Activated naive CD8-positive, alpha-beta T cell treated with anti-CD3 and anti-CD28 coated beads for 36 hours (primary cell): Measurements from ENCODE around the gene RECQL5. TPM values are rescaled to one million over a fixed set of nuclear protein-coding genes. Genes with fewer than 3 reads are reported as not detected.

Experiments used
- DNase-seq: peaks from one replicate; pipeline ENCODE4 v3.0.0; 2021
- H3K27ac Mint-ChIP-seq: one replicate; pipeline ENCODE4 v1.8.0; 2022; ENCODE audit warnings: mild to moderate bottlenecking, moderate library complexity, mixed read lengths
- H3K27me3 Mint-ChIP-seq: one replicate; pipeline ENCODE4 v1.8.0; 2022; ENCODE audit warnings: mild to moderate bottlenecking, mixed read lengths
- H3K36me3 Mint-ChIP-seq: one replicate; pipeline ENCODE4 v1.8.0; 2021; ENCODE audit warnings: mild to moderate bottlenecking, mixed read lengths
- H3K4me1 Mint-ChIP-seq: one replicate; pipeline ENCODE4 v1.8.0; 2021; ENCODE audit warnings: mixed read lengths
- H3K4me3 Mint-ChIP-seq: one replicate; pipeline ENCODE4 v1.8.0; 2022; ENCODE audit warnings: mild to moderate bottlenecking, moderate library complexity, mixed read lengths
- H3K9me3 Mint-ChIP-seq: one replicate; pipeline ENCODE4 v1.8.0; 2022; ENCODE audit warnings: mixed read lengths
- total RNA-seq, 2 experiments: library from RNA; stranded (reverse); gene quantifications; one replicate each; pipeline ENCODE4 v1.2.3, GENCODE V29; 2021

Gene RECQL5
- total RNA-seq, 2 experiments from 2014 or later: 31.4 to 32.6 TPM

DNA sequence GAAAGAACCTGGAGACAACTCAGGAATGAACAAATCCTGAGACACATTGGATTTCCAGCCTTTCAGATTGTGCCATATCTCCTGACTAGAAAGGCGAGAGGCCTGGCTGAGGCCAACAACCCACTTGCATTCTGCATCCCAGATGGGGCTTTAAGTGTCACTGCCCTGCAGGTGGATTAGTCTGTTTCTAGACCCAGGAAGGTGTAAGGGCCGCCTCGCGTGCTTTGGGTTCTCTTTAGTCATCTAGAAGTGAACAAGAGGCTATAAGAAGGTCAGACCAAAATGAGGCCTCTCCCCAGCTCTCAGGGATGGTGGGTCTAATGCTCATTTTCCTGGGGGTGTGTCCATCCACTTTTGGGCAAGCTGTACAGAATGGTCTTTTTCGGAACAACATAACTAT is 5.1 kb upstream of the RECQL5 start:
- no peak for DNase-seq
- H3K4me1 Mint-ChIP-seq: peaks cover 21% of the 10 kb centered on the region
- H3K36me3 Mint-ChIP-seq: peaks cover 15% of the 10 kb centered on the region
- no peak overlapping the region for H3K27ac Mint-ChIP-seq
- no peak overlapping the region for H3K4me3 Mint-ChIP-seq
- no peaks in the 10 kb centered on the region for H3K9me3 Mint-ChIP-seq
- no peaks in the 10 kb centered on the region for H3K27me3 Mint-ChIP-seq

DNA sequence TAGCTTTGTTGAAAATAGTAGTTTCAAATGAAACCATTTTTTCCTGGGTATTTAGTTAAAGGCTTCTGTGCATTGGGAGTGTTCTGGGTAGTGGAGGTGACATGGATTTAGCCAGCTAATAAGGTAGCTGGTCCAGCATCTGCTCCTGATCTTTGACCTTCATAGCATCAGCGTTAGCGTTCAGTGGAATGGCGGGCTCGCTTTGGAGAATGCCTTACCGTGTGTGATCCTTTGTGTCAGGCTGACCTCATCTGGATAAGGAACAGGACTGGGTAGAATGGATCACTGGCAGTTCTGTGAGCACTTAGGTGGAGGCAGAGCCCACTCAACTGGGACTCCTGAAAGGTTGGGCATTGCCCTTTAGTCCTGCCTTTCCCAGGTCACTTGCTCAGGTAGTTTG is 3.9 kb upstream of the RECQL5 start:
- H3K4me1 Mint-ChIP-seq: peaks cover 25% of the 10 kb centered on the region
- H3K4me3 Mint-ChIP-seq: no peak overlapping the region
- no peak for DNase-seq
- H3K27me3 Mint-ChIP-seq: no peaks in the 10 kb centered on the region
- H3K9me3 Mint-ChIP-seq: no peaks in the 10 kb centered on the region
- H3K27ac Mint-ChIP-seq: no peak overlapping the region
- peaks cover 15% of the 10 kb centered on the region for H3K36me3 Mint-ChIP-seq

DNA sequence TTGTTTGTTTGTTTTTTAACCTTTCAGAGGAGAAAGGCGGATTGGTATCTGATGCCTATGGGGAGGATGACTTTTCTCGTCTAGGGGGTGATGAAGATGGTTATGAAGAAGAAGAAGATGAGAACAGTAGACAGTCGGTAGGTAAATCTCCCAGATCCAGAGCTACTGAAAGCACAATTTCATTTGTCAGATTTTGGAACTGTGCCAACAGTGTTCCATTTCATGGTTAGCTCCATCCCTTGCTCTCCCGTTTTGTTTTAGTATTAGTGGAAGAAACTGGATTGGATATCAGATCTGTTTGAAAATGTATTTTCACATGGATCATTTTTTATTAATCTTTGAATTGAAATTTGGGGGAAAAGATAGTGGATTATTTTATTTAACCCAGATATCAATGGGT is 1.5 kb upstream of the RECQL5 start:
- peaks cover 29% of the 10 kb centered on the region for H3K4me1 Mint-ChIP-seq
- DNase-seq: no peak
- no peak overlapping the region for H3K4me3 Mint-ChIP-seq
- H3K36me3 Mint-ChIP-seq: peaks cover 16% of the 10 kb centered on the region
- H3K27me3 Mint-ChIP-seq: no peaks in the 10 kb centered on the region
- no peaks in the 10 kb centered on the region for H3K9me3 Mint-ChIP-seq
- H3K27ac Mint-ChIP-seq: peak overlapping the region; percentile 36

DNA sequence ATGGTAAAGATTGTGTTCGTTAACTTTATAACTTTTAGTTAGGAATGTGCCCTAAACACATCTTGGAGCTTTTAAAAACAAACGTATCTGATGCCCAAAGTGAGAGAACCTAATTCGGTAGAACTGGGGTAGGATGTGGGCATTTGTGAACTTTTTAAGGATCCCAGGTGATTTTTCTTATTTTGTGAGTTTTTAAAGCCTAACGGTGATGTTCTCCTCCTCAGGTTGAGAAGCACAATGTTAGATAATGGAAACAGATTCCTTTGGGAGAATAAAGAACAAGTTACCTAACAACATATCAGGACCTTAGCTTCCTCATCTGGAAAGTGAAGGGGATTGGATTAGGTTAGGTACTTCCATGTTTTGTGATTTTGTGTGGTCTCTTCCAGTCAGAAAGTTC is 871 bp upstream of the RECQL5 start:
- peaks cover 29% of the 10 kb centered on the region for H3K4me1 Mint-ChIP-seq
- no peak for DNase-seq
- no peaks in the 10 kb centered on the region for H3K9me3 Mint-ChIP-seq
- no peak overlapping the region for H3K4me3 Mint-ChIP-seq
- H3K36me3 Mint-ChIP-seq: peaks cover 16% of the 10 kb centered on the region
- H3K27me3 Mint-ChIP-seq: no peaks in the 10 kb centered on the region
- no peak overlapping the region for H3K27ac Mint-ChIP-seq

GRCh38 chr17:75665981-75666380 is 973 bp downstream of the RECQL5 start:
- H3K36me3 Mint-ChIP-seq: peaks cover 20% of the 10 kb centered on the region
- no peaks in the 10 kb centered on the region for H3K9me3 Mint-ChIP-seq
- H3K27ac Mint-ChIP-seq: no peak overlapping the region
- peak overlapping the region; percentile 71 for H3K4me3 Mint-ChIP-seq
- H3K4me1 Mint-ChIP-seq: peaks cover 25% of the 10 kb centered on the region
- no peak for DNase-seq
- no peaks in the 10 kb centered on the region for H3K27me3 Mint-ChIP-seq

GRCh38 chr17:75664099-75664549 is 2.8 kb downstream of the RECQL5 start:
- Mint-ChIP-seq H3K4me3 (no peak overlapping the region), H3K27me3 (no peaks in the 10 kb centered on the region), H3K36me3 (peaks cover 15% of the 10 kb centered on the region), H3K27ac (no peak overlapping the region), H3K9me3 (no peaks in the 10 kb centered on the region), H3K4me1 (peaks cover 15% of the 10 kb centered on the region)
- DNase-seq: no peak

DNA sequence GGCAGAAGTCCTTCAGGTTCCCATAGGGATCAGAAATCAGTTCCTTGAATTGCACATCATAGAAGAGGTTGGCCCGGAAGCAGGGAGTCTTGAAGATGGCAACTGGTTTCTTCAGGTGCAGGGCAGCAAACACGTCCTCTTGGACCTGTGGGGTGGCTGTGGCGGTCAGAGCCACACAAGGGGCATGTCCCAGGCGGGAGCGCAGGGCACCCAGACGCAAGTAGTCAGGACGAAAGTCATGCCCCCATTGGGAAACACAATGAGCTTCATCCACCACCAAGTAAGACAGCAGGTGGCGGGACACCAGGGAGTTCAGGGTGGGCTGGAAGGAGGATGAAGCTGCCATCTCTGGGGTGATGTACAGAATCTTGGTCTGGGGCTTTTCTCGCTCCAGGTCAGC is 4.4 kb downstream of the RECQL5 start:
- Mint-ChIP-seq H3K9me3 (no peaks in the 10 kb centered on the region), H3K36me3 (peaks cover 9% of the 10 kb centered on the region), H3K27me3 (no peaks in the 10 kb centered on the region), H3K4me3 (no peak overlapping the region), H3K27ac (no peak overlapping the region), H3K4me1 (peaks cover 8% of the 10 kb centered on the region)
- DNase-seq: no peak

GRCh38 chr17:75661531-75661930 is 5.4 kb downstream of the RECQL5 start:
- Mint-ChIP-seq H3K27ac (no peak overlapping the region), H3K4me3 (no peak overlapping the region), H3K4me1 (peaks cover 8% of the 10 kb centered on the region), H3K9me3 (no peaks in the 10 kb centered on the region), H3K36me3 (peaks cover 9% of the 10 kb centered on the region), H3K27me3 (no peaks in the 10 kb centered on the region)
- no peak for DNase-seq

GRCh38 chr17:75658237-75658636 is 8.7 kb downstream of the RECQL5 start:
- Mint-ChIP-seq H3K4me3 (no peak overlapping the region), H3K27me3 (no peaks in the 10 kb centered on the region), H3K4me1 (peaks cover 4% of the 10 kb centered on the region), H3K9me3 (no peaks in the 10 kb centered on the region), H3K27ac (no peak overlapping the region), H3K36me3 (peaks cover 4% of the 10 kb centered on the region)
- no peak for DNase-seq

GRCh38 chr17:75654176-75654575 is 12.8 kb downstream of the RECQL5 start:
- H3K27me3 Mint-ChIP-seq: no peaks in the 10 kb centered on the region
- peak overlapping the region; percentile 52 for H3K27ac Mint-ChIP-seq
- peaks cover 2% of the 10 kb centered on the region for H3K36me3 Mint-ChIP-seq
- no peak for DNase-seq
- peaks cover 7% of the 10 kb centered on the region for H3K4me1 Mint-ChIP-seq
- no peak overlapping the region for H3K4me3 Mint-ChIP-seq
- H3K9me3 Mint-ChIP-seq: no peaks in the 10 kb centered on the region

- Mint-ChIP-seq H3K36me3 (peaks cover 4% of the 10 kb centered on the region), H3K4me3 (no peak overlapping the region), H3K27me3 (no peaks in the 10 kb centered on the region), H3K27ac (peak overlapping the region; percentile 42), H3K9me3 (no peaks in the 10 kb centered on the region), H3K4me1 (peaks cover 7% of the 10 kb centered on the region)
- DNase-seq: peak; percentile 43
Measured at GRCh38 chr17:75652934-75653549, 13.9 kb downstream of the RECQL5 start.

- H3K27me3 Mint-ChIP-seq: no peaks in the 10 kb centered on the region
- no peak for DNase-seq
- H3K4me3 Mint-ChIP-seq: no peak overlapping the region
- H3K36me3 Mint-ChIP-seq: peaks cover 4% of the 10 kb centered on the region
- peaks cover 7% of the 10 kb centered on the region for H3K4me1 Mint-ChIP-seq
- no peaks in the 10 kb centered on the region for H3K9me3 Mint-ChIP-seq
- H3K27ac Mint-ChIP-seq: no peak overlapping the region
Measured at GRCh38 chr17:75652341-75652740, 14.6 kb downstream of the RECQL5 start.

- no peak for DNase-seq
- Mint-ChIP-seq H3K4me1 (peaks cover 11% of the 10 kb centered on the region), H3K9me3 (no peaks in the 10 kb centered on the region), H3K27me3 (no peaks in the 10 kb centered on the region), H3K4me3 (no peak overlapping the region), H3K27ac (no peak overlapping the region), H3K36me3 (peaks cover 4% of the 10 kb centered on the region)
Measured at GRCh38 chr17:75650874-75651273, 16.1 kb downstream of the RECQL5 start.

- no peaks in the 10 kb centered on the region for H3K9me3 Mint-ChIP-seq
- H3K4me3 Mint-ChIP-seq: no peak overlapping the region
- peaks cover 4% of the 10 kb centered on the region for H3K36me3 Mint-ChIP-seq
- no peak for DNase-seq
- H3K27ac Mint-ChIP-seq: no peak overlapping the region
- H3K4me1 Mint-ChIP-seq: peaks cover 12% of the 10 kb centered on the region
- no peaks in the 10 kb centered on the region for H3K27me3 Mint-ChIP-seq
Measured at GRCh38 chr17:75649687-75650086, 17.3 kb downstream of the RECQL5 start.

DNA sequence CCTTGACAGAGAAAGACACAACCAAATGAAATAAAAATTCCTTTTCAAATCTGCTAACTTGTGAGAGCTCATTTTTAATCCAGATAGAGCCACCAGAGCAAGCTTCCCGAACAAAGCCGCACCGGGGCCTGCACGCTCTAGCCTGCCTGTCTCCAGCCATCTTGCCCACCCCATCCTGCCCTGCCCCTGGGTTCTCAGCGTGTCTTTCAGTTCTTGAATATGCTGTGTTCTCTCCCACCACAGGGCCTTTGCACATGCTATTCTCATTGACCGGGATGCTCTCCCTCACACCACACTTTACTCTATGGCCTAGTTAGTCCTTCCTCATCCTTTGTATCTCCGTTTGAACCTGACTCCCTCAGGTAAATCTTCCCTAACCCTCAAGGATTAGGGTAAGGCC is 19.0 kb downstream of the RECQL5 start:
- no peaks in the 10 kb centered on the region for H3K27me3 Mint-ChIP-seq
- H3K4me3 Mint-ChIP-seq: no peak overlapping the region
- H3K27ac Mint-ChIP-seq: no peak overlapping the region
- DNase-seq: no peak
- peaks cover 8% of the 10 kb centered on the region for H3K4me1 Mint-ChIP-seq
- H3K9me3 Mint-ChIP-seq: no peaks in the 10 kb centered on the region
- peaks cover 4% of the 10 kb centered on the region for H3K36me3 Mint-ChIP-seq

DNA sequence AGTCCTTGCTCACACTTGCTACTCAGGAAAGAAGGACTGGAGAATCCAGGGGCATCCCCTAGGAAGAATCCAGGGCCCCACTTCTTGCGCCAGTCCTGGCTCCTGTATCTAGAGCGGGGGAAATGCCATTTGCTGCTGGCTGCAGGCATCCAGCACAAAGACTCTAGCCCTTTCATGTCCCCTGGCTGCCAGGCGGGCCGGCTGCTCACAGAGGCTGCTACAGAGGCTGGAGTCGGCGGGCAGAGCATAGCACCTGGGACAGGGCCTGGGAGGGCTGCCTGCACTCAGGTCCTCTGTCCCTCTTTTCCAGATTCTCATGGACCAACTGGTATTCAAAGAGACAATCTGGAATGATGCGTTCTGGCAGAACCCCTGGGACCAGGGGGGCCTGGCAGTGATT is 19.9 kb downstream of the RECQL5 start:
- Mint-ChIP-seq H3K36me3 (peaks cover 4% of the 10 kb centered on the region), H3K27ac (no peak overlapping the region), H3K9me3 (no peaks in the 10 kb centered on the region), H3K27me3 (no peaks in the 10 kb centered on the region), H3K4me1 (peaks cover 5% of the 10 kb centered on the region), H3K4me3 (no peak overlapping the region)
- DNase-seq: no peak
